Progenitor cell of endocrine pancreas (in vitro differentiated cells): ENCODE measurements around the gene MAPKAPK3. TPM values are rescaled to one million over a fixed set of nuclear protein-coding genes. Genes with fewer than 3 reads are reported as not detected.
A peak's percentile ranks its signal among the peaks of the same experiment; 100 is the strongest.
"Not testable (repeated sequence)": the region's sequence is repeated elsewhere in the genome, so short reads cannot be mapped to it uniquely, and the experiment has no call there.

ENCODE experiments used
- DNase-seq: peaks from one replicate; pipeline ENCODE4 v3.0.0; 2021; ENCODE audit warnings: low spot score; ENCODE audit not compliant: unreplicated experiment
- H3K27ac Mint-ChIP-seq: 2 replicates; pipeline ENCODE4 v1.8.0; 2021; ENCODE audit warnings: mild to moderate bottlenecking, moderate library complexity, mixed read lengths
- H3K27me3 Mint-ChIP-seq: 2 replicates; pipeline ENCODE4 v1.8.0; 2021; ENCODE audit warnings: mixed read lengths
- H3K36me3 Mint-ChIP-seq: 2 replicates; pipeline ENCODE4 v1.8.0; 2022; ENCODE audit warnings: mixed read lengths; ENCODE audit not compliant: insufficient read depth
- H3K4me1 Mint-ChIP-seq: 2 replicates; pipeline ENCODE4 v1.8.0; 2021; ENCODE audit warnings: low read depth, mixed read lengths
- H3K4me3 Mint-ChIP-seq: 2 replicates; pipeline ENCODE4 v1.8.0; 2021; ENCODE audit warnings: low read depth, mild to moderate bottlenecking, moderate library complexity, mixed read lengths
- H3K9me3 Mint-ChIP-seq: 2 replicates; pipeline ENCODE4 v1.8.0; 2021; ENCODE audit warnings: low read depth, mixed read lengths
- CTCF ChIP-seq: fragments of 200-600 bp; sonication (generic); IDR thresholded peaks from one replicate; pipeline ENCODE4 v1.5.0; 2021; ENCODE audit warnings: antibody characterized with exemption, mild to moderate bottlenecking; ENCODE audit not compliant: unreplicated experiment
- total RNA-seq: library from RNA; stranded (reverse); gene quantifications from 2 replicates; pipeline ENCODE4 v1.2.1, GENCODE V29; 2021

MAPKAPK3 gene
- total RNA-seq, 1 donor from 2014 or later = 40.8 TPM

DNA sequence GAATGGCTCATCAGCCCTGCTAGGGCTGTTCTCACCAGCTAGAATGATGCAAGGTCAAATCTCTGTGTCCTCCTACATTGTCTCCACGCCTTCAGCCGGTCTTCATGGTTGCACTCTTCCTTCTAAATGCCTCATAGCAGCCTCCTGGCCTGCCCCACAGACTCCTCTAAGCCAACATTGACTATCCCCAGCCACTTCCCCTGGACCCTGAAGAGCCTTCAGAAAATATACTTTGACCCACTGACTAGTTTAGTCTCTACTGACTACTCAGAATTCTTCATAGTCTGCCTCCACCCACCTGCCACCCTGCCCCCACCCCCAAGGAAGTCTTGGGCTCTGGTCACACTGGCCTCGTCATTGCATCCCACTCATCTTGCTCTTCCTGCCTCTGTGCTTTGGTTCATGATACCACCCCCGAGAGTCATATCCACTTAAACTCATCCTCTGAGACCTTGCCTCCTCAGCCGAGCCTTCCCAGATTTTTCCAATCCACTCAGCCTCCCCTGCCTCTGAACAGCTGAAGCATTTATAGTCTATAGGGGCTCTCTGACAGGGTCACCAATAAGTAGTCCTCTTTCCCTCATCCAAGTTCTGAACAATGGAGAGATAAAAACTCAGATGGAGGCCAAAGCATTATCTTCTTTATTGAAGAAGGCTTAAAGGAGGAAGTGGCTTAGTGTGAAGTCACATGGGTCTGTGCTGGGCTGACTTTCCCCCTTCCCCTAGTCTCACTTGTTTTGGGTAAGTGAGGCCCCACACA lies 48.3 kb downstream of the MAPKAPK3 start:
- H3K9me3 Mint-ChIP-seq = no peaks in the 10 kb centered on the region
- H3K4me1 Mint-ChIP-seq = no peaks in the 10 kb centered on the region
- DNase-seq = no peak
- H3K27me3 Mint-ChIP-seq = peaks cover 33% of the 10 kb centered on the region
- TF ChIP-seq CTCF = no peak
- H3K4me3 Mint-ChIP-seq = no peak overlapping the region
- H3K36me3 Mint-ChIP-seq = no peaks in the 10 kb centered on the region
- H3K27ac Mint-ChIP-seq = no peak overlapping the region

GRCh38 chr3:50665841-50666115 lies 48.8 kb downstream of the MAPKAPK3 start:
- H3K36me3 Mint-ChIP-seq, H3K9me3 Mint-ChIP-seq, H3K27ac Mint-ChIP-seq, DNase-seq, H3K4me1 Mint-ChIP-seq, H3K4me3 Mint-ChIP-seq: not testable (repeated sequence)
- H3K27me3 Mint-ChIP-seq = peaks cover 36% of the 10 kb centered on the region

- Mint-ChIP-seq H3K36me3 (no peaks in the 10 kb centered on the region), H3K27ac (no peak overlapping the region), H3K9me3 (no peaks in the 10 kb centered on the region), H3K4me3 (no peak overlapping the region), H3K27me3 (peaks cover 41% of the 10 kb centered on the region), H3K4me1 (no peaks in the 10 kb centered on the region)
- no peak for DNase-seq
- no peak for TF ChIP-seq CTCF
Observed at GRCh38 chr3:50666837-50667236, 49.9 kb downstream of the MAPKAPK3 start.

DNA sequence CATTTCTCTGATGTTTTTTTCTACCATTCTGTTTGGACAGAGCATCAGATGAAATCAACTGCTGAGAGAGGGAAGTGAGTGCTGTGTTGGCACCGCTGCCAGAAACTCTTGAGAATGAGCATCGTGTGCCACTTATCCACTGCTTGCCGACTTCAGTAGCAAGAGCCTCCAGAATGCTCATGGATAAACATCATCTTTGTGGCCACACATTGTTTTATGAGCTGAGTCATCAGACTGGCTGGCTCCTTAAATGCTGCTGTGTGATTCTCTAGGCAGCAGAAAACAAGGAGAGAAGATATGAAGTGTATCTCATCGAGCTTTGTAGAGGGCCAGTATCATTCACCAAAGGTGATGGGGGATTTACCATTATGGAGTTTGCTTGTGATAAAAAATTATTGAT lies 54.4 kb downstream of the MAPKAPK3 start:
- Mint-ChIP-seq H3K27ac (no peak overlapping the region), H3K4me1 (peaks cover 7% of the 10 kb centered on the region), H3K36me3 (no peaks in the 10 kb centered on the region), H3K9me3 (no peaks in the 10 kb centered on the region), H3K4me3 (no peak overlapping the region), H3K27me3 (peaks cover 57% of the 10 kb centered on the region)
- no peak for DNase-seq
- TF ChIP-seq CTCF = no peak

DNA sequence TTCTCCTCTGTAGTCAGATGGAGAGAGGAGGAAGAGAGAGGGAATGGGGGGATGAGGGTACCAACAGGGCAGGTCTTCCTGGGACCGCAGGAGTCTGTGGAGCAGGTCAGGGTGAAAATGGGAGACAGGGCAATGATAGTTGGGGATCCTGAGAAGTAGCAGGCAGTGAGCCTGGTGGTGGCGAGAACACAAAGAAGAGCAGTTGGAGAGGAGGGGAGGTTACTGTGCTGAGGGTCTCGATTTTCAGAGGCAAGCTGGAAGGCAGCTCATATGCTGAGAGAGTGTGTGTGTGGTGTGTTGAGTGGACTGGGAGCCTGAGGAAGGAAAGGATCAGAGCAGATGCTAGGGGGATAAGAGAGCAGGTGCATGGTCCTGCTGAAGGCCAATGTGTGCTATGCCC lies 55.7 kb downstream of the MAPKAPK3 start:
- no peak for TF ChIP-seq CTCF
- Mint-ChIP-seq H3K4me3 (peak overlapping the region; percentile 20), H3K9me3 (no peaks in the 10 kb centered on the region), H3K4me1 (peaks cover 8% of the 10 kb centered on the region), H3K27ac (no peak overlapping the region), H3K36me3 (no peaks in the 10 kb centered on the region), H3K27me3 (peaks cover 54% of the 10 kb centered on the region)
- DNase-seq = no peak

DNA sequence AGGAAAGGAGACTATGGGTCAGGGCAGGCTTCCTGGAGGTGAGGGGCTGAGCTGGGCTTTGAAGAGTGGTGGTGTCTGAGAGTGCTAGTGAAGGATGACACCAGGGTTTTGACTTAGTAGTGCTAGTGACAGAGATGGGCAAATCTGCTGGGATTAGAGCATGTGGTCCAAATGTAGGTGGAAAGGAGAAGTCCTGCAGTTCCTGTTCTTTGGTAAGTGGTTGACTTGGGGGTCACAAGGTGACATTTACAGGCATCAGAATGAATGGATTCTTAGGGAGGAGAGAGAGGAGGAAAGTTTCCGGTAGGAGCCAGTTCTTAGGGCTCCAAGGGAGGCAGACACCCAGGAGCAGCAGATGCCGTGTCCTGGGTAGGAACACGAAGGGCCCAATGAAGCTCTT lies 57.0 kb downstream of the MAPKAPK3 start:
- no peaks in the 10 kb centered on the region for H3K9me3 Mint-ChIP-seq
- H3K27me3 Mint-ChIP-seq = peaks cover 47% of the 10 kb centered on the region
- no peak for TF ChIP-seq CTCF
- no peak for DNase-seq
- peak overlapping the region; percentile 66 for H3K4me3 Mint-ChIP-seq
- H3K36me3 Mint-ChIP-seq = no peaks in the 10 kb centered on the region
- H3K4me1 Mint-ChIP-seq = peaks cover 8% of the 10 kb centered on the region
- peak overlapping the region; percentile 5 for H3K27ac Mint-ChIP-seq
